AG09309 (cell line): ENCODE measurements around the gene SREBF1.

Experiments
- DNase-seq: peaks from one replicate; pipeline ENCODE4 v3.0.0-alpha.2; 2010; ENCODE audit warnings: low read depth
- H3K4me3 ChIP-seq: 2 replicates; pipeline ENCODE4 v1.5.1; 2011; ENCODE audit warnings: mild to moderate bottlenecking, low read depth, low read length, moderate library complexity; ENCODE audit not compliant: control insufficient read depth
- TF ChIP-seq, protein P1 (sequence below): IDR thresholded peaks from 2 replicates; pipeline ENCODE4 v1.5.1; 2011; ENCODE audit warnings: mild to moderate bottlenecking, low read depth, low read length, inconsistent platforms; ENCODE audit not compliant: insufficient read depth, control insufficient read depth; ENCODE audit errors: missing control alignments

The SREBF1 gene

DNA sequence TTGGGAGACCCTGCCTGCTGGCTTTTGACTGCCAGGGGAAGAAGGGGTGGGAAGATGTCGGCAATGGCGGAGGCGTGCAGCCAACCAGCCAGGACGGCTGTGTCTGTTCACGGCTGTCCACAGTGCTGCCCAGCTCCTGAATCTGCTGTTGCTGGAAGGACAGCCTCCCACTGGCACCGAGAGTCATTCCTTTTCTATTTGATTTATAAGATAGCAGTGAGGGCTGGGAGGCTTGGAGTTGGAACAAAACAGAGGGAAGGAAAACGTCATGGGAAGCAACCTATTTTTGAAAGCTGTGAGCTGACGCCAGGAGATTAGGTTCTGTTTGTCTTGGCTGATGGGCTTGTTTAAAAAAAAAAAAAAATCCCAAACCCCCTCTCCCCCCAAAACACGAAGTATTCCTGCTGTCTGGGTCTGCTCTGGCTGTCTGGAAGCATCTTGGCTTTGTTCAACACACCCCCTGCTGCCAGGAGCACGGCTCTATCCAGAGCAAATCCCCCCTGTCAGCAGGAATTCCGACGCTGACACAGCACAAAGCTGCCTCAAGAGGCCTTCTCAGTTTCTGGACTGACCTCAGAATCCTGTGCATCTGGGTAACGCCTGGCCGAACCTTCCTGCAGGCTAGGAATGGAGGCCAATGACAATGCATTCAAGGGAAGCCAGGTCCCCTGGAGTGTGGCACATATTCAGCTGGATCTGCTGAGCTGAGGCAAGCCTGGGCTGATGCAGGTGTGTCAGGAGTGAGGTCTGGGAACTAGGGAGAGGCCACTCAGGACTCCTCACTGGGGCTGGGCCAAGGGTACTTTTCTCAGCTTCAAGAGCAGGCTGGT, 41.0 kb upstream of the SREBF1 start:
- no peak overlapping the region for H3K4me3 ChIP-seq
- TF ChIP-seq, protein P1, sequence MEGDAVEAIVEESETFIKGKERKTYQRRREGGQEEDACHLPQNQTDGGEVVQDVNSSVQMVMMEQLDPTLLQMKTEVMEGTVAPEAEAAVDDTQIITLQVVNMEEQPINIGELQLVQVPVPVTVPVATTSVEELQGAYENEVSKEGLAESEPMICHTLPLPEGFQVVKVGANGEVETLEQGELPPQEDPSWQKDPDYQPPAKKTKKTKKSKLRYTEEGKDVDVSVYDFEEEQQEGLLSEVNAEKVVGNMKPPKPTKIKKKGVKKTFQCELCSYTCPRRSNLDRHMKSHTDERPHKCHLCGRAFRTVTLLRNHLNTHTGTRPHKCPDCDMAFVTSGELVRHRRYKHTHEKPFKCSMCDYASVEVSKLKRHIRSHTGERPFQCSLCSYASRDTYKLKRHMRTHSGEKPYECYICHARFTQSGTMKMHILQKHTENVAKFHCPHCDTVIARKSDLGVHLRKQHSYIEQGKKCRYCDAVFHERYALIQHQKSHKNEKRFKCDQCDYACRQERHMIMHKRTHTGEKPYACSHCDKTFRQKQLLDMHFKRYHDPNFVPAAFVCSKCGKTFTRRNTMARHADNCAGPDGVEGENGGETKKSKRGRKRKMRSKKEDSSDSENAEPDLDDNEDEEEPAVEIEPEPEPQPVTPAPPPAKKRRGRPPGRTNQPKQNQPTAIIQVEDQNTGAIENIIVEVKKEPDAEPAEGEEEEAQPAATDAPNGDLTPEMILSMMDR: no peak
- peak; percentile 46 for DNase-seq

DNA sequence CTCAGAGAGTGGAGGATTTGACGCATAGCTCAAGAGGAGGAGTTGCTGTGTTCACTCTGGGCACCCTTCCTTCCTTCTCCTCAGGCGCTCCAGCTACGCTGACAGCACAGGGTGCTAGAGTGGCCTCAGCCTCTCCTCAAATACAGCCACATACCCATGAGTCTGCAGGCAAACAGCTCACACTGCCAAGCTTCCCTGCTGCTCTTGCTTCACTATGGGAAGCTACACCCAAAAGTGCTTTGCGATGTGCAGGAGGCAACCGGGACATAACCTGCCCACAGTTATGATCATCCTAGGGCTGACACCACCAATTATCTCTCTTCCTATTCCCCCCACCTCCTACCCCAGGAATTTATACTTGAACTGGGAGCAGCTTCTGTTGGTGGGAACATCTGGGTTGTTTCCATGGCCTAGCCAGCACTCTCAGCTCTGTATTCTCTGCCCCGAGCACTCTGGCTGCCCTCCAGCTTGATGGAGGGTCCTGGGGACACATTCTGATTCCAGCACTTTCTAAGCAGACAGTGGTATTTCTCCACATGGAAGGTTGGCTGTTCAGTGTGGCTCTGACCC, 40.3 kb upstream of the SREBF1 start:
- H3K4me3 ChIP-seq: no peak overlapping the region
- TF ChIP-seq, protein P1: no peak
- DNase-seq: no peak

DNA sequence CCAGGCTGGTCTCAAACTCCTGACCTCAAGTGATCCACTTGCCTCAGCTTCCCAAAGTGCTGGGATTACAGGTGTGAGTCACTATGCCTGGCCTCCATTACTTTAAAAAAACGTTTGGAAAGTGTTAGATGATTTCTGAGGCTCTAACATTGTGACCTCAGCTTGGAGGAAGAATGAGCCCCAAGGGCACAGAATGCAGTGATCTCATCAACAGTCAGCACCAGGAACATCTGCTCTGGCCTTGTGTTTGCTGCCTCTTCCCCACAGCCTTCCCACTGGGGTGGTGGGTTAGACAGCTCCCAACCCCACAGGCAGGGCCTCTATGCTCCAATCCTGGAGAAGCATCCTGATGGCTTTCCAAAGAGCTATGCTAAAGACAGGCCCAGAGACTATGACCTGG, 37.7 kb upstream of the SREBF1 start:
- TF ChIP-seq, protein P1: no peak
- H3K4me3 ChIP-seq: no peak overlapping the region
- peak; percentile 31 for DNase-seq

DNA sequence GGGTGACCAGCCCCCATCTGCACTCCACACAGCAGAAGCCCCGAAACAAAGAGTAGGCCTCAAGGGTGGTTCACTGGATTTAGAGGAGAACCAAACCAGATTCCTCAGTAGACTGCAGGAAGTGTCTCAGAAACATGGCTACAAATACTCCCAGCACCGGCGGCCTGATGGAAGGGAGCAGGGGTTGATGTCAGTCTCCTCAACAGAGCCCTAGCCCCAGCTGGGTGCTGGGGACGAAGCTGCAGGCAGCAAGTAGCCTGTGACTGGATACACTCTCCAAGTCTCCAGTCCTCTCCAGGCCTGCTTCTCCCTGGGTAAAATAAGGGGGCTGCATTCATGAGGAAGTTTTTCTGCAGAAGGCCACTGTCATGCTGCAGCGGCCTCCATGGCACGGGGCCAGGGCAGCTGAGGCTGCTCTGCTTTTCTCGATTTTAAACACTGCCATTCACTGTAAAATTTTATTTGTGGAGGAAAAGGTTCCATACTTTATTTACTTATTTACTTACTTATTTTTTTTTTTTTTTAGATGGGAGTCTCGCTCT, 36.7 kb upstream of the SREBF1 start:
- TF ChIP-seq, protein P1: no peak
- DNase-seq: no peak
- no peak overlapping the region for H3K4me3 ChIP-seq

GRCh38 chr17:17872547-17873345, 36.0 kb upstream of the SREBF1 start:
- no peak for DNase-seq
- H3K4me3 ChIP-seq: no peak overlapping the region
- TF ChIP-seq, protein P1: no peak

- H3K4me3 ChIP-seq: no peak overlapping the region
- TF ChIP-seq, protein P1: no peak
- DNase-seq: no peak
Measured at GRCh38 chr17:17871913-17872312, 35.1 kb upstream of the SREBF1 start.
